Heart left ventricle (tissue), 13 donors: Measurements from ENCODE around the gene THOC6.

Experiments used
- CTCF ChIP-seq, 12 donors: fragments of 200-600 bp; sonication (generic) in 4 of 12; IDR thresholded peaks; one replicate each; pipeline versions ENCODE4 v1.5.0 to v1.8.0; 2018 to 2022; ENCODE audit warnings: antibody characterized with exemption in 12 of 12, mild to moderate bottlenecking in 5 of 12
- POLR2A ChIP-seq, 2 donors: fragments of 450-650 bp; IDR thresholded peaks; one replicate each; pipeline ENCODE4 v1.6.1; 2017; ENCODE audit warnings: antibody characterized with exemption in 2 of 2, mild to moderate bottlenecking in 2 of 2, moderate library complexity in 2 of 2
- donor health status: ischemic (EF 13 %, LVEDD 7.1; RV severe dilation, severe dysfunction).
- donor health status: DM: no; HTN: yes; CAD: no.
- donor health status: DM: no; HTN: no; CAD: no.
- donor health status: ischemic (EF 25% LVEDD 6.9; RV normal size, moderate dysfunction).
- donor health status: ischemic (EF 25% LVEDD 5.7; RV mildly dilated, moderate dysfunction).
- donor health status: ischemic (EF 35%, LVEDD 5.7; RV mildly dilated, moderate dysfunction).
- donor health status: nonischemic (EF 11% LVEDD 7.7; RV severe dilation, severe dysfunction).
- donor health status: DM: yes; HTN: yes; CAD: no.
- donor health status: PGD.
- donor health status: ischemic (EF 29% LVEDD 5.4; RV normal size, mild dysfunction).
- donor health status: nonischemic (EF 23%, LVEDD 6.1; RV moderate dilation, normal function).

GRCh38 chr16:3019594-3020246 is 4.1 kb upstream of the THOC6 start:
- TF ChIP-seq CTCF (IDR thresholded peaks at IDR 0.05) (no peak), POLR2A (IDR thresholded peaks at IDR 0.05) (no peak)
